ENCODE results near the gene ALDH3B2.
"Not testable (repeated sequence)": the region's sequence is repeated elsewhere in the genome, so short reads cannot be mapped to it uniquely, and the experiment has no call there.

The ALDH3B2 gene

DNA sequence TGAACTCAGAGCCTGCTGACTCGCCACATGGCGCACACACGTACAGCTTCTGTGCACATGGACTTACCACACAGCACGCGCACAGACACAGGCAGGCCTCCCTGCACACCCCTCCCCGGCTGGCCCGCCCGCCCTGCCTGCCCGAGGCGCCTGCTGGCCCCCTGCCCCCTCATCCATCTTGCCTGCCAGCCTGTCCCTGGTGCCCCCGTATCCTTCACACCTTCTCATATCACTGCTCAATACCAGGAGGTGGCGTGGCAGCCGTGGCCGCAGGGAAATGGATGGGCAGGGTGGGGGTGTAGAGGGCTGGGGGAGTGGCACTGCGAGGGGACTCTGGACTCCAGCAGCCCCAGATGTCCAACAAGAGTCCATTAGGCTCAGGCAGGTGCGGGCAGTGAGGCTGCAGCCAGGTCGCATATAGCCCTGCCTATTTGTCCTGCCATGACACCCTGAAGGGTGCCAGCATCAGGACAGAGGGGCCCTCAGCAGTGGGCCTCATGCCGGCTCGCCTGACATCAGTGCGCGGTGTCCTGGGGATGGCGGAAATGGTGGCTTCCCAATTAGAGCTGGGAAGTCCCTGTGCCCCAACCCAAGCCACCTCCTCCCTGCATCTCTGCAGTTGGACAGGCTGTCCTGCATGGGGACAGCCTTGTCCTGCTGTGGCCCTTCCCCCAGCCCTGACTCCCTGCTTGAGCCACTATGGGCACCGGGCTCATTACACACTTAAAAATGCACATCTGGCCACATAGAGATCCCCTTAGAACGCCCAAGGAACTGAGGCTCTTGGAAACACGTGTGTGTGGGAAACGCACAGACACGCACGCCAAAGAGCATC is 32.9 kb downstream of the ALDH3B2 start:
- DNase-seq, result no peak

DNA sequence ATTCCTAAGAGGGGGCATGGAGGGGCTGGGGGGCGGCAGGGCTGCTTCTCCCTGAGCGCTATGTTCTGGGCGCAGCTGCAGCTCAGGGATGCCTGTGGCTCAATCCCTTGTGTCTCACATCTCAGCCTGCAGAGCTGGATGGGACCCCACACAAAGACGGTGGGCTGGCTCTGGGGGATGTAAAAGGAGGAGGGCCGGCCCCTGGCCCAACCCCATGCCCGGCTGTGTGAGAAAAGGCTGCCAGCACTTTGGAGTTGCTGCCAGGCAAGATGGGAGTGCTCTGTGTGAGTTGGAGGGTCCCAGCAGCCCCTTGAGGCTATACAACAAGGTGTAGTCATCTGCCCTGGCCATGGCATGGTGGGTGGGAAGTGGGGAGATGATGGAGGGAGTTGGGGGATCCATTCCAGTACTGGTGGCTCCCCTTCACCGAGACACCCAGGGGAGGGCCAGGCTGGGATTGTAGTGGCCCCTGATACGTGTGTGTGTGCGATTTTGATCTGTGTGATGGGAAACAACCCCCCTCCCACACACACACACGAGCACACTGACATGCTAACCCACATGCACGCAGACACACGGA is 33.6 kb downstream of the ALDH3B2 start:
- DNase-seq, result no peak

DNA sequence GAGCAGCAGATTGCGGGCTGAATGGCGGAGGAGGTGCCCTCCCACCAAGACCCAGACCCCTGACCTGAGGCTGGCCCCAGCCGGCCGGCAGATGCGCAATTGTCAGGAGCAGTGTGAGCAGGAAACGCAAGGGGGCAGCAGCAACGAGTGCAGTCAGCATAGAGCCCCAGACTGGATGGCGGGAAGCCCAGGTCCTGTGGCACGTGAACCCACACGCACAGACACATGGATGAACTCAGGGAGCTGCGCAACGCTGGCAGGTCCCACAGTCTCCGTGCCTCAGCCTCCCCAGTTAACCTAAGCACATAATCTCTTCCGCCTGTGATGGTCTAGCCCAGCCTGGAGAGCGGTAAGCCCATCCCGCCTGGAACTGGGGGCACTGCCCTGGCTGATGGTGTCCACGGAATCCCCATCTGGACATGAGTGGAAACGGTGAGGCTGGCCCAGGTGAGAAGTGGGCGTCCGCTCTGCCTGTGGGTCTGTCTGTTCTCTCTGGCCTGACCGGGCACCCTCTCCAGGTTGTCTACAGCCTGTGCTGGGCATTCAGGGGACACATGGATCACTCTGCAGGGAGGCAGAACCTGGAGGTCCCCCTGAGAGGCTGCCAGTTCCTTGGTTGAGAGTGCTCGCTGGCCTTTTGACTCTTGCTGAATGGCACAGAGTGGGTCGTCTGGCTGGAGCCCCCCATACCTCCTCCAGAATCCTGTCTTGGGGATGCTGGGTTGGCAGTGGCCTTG is 34.2 kb downstream of the ALDH3B2 start:
- DNase-seq, result peak; percentile 35

DNA sequence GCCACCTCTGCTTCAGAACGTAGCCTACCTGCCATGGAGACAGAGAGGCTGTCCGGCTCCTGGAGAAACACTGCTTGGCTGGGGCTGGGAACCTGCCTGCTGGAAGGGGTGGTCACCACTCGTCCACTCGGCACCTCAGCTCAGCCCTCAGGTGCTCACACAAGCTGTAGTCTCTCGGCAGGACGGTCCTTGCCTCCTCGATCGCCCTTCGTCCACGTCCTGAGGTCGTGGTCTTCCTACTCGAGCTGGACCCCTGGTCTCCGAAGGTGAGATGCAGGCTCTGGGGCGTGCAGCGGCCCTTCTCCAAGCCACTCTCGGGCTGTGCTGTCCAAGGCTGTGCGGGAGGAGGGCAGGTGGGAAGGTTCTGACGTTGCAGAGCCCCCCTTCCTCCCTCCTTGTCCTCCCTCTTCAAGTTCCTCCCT is 35.0 kb downstream of the ALDH3B2 start, which contains the start of gene TBX10:
Gene TBX10, minus strand, starts transcription at position 326 of the 422 bp plus-strand sequence. Its CDS starts 291 bp downstream, at position 35.
- no peak for DNase-seq

DNA sequence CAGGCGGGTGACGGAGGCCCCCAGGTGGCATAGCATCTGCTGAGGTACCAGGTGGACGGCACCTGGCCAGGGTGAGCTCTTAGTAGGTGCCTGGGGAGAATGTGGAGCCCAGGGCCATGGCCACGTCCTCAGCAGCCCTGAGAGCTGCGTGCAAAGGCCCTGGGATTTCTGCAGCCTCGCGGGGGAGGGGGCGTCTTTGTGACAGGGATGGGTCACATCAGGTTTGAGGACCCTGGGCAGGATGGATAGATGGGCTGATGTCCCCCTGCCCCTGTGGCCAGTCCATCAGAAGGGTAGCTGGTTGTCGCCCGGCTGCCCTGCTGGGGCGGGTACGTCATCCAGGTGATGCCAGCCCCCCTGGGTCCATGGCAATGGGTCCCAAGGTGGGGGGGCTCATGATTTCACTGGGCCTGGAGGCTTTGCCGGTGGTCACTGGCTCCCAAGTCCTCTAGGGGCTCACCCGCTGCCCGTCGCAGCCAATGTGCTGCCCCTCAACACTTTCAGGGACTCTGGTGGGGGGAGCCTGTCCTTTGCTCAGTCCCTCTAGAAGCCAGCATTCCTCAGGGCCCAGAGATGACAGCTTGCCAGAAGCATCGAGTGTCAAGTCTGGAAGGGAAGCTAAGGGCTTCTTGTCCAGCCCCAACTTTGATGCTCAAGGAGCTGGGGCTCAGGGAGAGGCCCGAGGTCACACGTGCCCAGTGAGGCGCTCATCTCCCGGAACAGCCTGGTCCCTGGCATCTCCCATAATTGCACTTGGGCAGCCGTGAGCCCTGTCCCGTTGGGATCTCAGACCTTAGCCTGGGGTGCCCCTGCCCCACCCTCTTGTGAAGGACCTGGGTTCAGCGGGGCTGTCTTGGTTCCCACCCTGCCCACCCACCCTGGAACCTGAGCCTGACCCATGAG is 35.6 kb downstream of the ALDH3B2 start:
- DNase-seq, result no peak

DNA sequence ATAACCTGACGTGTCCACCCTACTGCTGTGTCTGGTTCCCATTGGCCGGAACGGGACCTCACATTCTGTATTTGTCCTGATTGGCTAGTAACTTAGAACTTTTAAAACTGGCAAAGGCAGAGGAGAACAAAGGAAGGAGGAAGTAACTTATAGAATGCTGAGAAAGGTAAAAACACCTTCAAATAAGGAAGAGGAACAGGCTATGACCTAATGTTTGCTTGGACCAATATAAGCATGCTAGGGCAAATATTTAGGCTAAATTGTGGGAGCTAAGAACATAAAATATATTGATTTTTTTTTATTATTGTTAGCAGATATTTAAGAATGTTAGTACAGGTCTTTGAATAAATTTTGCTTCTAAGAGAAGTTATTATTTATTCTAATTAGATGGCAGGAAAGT is 37.0 kb downstream of the ALDH3B2 start:
- DNase-seq, result not testable (repeated sequence)

DNA sequence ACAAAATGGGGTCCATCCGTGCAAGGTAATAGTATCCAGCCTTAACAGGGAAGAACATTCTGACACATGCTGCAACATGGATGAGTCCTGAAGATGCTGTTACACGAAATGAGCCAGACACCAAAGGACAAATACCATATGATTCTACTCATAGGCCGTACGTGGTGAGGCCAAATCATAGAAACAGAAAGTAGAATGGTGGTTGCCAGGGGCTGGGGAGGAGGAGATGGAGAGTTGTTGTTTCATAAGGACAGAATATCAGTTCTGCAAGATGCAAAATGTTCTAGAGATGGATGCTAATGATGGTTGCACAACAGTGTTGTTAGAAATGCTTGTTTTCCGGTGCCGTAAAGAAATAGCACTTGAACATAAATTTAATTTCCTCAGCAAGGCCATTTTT is 37.5 kb downstream of the ALDH3B2 start:
- DNase-seq, result no peak

DNA sequence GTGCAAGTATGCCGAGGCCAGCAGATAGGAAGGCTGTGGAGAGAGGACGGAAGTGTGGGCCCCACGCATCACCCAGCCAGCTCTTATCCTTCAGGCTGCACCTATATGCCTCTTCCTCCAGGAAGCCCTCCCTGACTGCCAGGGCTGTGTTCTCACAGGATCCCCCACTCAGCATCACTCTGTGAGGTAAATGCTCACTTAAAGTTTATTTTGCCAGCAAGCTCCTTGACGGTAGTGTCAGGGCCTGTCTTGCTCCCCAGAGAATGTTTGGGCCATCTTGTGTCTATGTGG is 39.2 kb downstream of the ALDH3B2 start:
- no peak for DNase-seq

DNA sequence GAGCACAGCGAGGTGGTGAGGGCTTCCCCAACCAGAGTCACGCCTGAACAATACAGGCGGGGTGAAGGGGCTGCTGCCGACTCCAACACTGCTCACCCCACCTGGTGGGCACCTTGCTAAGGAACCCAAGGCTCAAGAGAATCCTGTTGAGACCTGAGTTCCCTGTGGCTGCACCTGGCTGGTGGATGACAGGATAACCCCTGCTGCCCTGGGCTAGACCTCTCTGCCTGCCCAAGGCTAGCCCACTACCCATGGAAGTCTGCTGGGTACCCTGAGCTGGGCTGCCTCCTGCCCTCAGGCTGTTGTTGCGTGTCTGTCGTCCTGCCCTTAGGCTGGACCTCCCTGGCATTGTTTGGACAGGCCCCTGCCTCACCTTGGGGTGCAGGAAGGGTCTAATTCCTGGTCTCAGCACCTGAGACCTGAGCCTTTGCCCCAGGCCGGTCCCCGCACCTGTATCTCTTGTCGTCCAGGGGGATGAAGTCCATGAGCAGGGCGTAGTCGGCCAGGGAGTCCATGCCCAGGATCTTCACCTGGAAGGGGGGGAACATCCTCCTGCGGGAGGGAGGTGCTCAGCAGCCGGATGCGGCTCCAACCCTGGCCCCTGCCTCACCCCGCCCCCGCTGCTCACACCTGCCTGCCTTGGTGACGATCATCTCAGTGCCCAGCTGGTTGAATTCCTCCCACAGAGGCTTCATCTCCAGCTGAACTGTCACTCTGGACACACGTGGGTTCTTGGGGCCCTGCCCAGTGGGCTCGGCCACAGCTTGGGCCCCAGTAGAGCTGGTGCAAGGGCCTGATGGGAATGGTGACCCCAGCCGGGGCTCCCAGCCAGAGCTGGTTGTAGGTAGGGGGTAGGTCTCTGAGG is 39.8 kb downstream of the ALDH3B2 start:
- DNase-seq, result no peak

DNA sequence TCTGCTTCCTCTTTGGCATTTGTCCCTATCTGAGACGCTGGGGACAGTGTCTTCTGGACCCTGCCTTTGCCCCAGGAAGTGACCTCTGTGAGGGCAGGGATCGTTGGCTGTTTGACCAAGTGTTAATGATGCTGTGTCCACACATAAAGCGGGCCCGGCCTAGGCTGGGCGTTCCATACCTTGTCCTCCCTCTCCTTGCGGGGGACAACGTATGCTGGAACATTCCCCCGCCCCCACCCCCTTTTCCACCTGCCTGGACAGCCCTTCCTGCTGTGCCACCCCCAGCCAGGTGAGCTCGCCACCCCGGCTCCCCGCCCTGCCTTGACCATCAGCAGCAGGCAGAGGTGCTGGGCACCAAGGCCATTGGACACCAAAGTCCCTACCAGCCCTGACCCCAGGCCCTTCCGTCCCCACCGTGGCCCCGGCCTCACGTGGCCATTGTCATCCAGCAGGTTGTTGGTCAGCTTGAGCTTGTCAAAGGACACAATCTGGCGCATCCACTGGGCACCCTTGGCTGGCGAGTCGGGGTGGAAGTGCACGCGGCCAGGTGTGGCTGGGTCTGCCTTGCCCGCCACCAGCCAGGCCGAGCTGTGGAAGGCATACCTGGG is 40.6 kb downstream of the ALDH3B2 start:
- no peak for DNase-seq

DNA sequence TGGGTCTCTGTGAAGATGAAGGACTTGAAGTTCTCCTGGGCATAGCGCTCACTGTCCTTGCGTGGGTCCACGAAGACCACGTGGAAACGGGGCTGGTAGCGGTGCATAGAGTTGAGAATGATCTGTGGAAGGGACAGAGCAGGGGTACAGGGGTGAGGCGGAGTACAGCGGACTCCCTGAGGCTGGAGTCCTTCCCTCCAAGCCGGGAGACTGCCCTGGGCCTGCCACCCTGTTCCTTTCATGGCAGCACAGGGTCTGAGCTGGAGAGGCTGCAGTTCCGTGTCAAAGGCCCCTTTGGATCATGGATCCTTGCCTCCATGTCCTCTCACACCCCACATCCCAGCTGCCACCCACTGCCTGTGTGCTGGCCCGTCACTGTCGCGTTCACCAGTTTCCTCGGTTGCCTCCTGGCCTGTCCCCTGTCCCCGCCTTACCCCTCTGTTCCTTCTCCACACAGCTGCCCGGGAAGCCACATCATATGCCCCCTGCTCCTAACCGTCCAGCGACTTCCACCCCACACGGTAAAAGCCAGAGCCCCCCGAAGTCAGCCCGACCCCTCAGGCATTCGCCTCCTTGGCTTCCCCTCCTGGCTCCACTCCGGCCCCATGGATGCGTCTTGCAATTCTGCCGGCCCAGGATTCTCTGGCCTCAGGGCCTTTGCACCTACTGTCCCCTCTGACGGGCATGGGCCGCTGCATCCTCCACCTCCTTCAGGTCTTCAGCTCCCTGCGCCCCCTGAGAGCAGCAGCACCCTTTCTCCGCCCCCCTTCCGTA is 41.3 kb downstream of the ALDH3B2 start:
- DNase-seq, result no peak

DNA sequence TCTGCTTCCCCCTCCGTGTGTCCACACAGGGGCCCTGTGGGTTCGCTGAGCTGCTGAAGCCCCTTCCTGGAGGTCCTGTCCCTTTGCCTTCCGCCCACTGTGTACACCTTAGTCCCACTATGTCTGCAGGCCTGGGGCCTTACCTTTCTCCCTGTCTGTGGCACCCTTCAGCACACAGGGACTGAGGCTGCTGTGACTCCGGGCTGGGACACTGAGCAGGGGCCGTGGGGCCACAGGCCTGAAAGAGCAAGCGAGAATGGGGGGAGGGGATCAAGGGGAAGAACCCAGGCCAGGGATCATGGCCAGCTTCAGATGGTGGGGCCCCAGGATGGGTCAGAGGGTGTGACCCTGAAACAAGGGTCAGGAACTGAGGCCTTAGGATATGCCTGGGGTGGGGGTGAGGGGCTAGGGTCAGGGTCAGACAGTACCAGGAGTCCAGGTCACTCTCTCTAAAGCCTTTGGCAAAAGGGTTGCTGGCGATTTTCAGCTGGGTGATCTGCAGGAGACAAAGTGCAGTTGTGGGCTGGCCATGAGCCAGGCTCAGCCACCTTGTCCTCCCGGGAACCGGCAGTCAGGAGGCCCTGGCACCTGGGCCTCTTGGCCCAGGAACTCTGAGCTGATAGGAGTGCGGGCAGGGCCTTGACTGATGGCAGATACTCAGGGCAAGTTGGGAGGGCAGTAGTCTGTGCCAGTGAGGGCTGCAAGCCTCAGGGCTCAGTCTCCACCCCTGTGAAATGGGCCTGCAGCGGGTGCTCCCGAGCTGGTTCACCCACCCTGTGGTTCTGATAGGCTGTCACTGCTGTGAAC is 42.0 kb downstream of the ALDH3B2 start:
- no peak for DNase-seq

DNA sequence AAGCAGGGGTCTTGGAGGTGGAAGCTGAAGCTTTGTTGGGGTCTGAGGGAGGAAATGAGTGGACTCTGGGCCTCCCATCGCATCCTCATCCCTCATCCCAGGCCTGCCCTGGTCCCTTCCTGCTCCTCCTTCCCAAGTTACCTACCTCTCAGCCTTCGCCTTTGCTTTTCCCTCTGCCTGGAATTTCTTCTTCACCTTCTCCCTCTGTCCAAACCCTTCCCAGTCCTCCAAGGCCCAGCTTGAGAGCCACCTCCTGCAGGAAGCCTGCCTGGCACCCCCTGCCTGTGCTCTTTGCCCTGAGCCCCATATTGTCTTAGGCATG is 42.6 kb downstream of the ALDH3B2 start:
- no peak for DNase-seq

DNA sequence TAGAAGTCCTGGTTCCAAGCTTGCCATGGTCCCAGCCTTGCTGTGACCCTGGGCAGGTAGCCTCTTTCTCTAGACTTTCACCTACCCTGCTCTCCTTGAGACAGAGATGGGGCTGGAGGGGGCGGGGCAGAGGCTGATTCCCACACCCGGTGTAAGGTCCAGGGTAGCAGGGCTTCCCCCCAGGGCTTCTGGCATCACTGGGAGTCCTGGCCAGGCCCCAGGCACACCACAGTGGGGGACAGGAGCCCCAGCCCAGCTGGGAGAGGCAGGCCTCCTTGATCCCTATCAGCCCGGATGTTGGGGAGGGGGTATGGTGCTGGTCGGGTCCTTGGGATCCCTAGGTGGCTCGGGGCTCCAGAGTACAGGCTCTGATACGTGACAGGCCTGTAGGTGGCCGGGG is 43.0 kb downstream of the ALDH3B2 start:
- no peak for DNase-seq

DNA sequence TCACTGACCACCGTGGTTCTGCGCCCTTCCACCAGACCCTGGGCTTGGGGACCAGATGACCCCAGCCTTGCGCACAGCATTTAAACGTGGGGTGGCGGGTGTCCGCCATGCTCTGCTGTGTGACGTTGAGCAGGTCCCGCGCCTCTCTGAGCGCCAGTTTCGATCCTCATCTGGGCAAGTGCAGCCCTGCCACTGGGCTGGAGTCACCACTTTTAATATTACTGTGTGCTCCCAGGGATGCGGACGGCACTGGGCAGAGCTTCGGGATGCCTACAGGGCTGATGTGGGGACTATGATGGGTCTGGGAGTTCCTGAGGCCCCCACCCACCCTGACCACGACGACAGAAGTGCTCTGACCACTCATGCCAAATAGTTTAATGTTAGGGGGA is 43.5 kb downstream of the ALDH3B2 start:
- DNase-seq, result no peak

DNA sequence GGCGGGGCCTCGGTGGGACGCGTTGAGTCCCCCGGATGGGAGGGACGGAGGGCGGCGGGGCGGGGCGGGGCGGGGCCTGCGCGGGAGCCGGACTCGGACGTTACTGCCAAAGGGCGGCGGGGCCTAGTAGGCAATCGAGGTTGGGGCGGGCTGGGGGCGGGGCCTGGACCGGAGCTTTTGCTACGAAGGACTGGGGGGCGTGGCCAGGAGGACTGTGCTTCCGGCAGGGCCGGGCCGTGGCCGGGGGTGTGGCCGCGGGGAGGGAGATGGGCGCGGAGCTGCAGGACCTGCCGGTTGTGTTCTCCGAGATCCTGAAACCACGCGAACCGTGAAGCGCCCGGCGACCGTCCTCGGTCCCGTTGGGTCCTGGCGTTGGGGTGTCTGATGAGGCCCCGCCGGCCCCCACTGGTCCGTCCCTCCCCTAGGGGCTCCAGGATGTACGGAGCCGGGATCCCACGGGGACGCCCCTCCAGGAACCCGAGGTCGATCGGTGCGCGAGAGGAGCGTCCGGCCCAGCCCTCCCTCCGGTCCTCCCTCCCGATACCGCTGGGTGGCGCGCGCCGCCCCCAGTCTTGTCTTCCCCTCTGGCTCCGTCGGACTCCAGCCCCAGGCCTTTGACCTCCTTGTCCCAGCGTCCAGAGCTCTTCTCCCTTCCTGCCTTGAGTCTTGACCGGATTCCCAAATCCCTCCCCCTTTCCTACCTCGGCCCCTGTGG is 44.0 kb downstream of the ALDH3B2 start:
- DNase-seq, result peak; percentile 97

DNA sequence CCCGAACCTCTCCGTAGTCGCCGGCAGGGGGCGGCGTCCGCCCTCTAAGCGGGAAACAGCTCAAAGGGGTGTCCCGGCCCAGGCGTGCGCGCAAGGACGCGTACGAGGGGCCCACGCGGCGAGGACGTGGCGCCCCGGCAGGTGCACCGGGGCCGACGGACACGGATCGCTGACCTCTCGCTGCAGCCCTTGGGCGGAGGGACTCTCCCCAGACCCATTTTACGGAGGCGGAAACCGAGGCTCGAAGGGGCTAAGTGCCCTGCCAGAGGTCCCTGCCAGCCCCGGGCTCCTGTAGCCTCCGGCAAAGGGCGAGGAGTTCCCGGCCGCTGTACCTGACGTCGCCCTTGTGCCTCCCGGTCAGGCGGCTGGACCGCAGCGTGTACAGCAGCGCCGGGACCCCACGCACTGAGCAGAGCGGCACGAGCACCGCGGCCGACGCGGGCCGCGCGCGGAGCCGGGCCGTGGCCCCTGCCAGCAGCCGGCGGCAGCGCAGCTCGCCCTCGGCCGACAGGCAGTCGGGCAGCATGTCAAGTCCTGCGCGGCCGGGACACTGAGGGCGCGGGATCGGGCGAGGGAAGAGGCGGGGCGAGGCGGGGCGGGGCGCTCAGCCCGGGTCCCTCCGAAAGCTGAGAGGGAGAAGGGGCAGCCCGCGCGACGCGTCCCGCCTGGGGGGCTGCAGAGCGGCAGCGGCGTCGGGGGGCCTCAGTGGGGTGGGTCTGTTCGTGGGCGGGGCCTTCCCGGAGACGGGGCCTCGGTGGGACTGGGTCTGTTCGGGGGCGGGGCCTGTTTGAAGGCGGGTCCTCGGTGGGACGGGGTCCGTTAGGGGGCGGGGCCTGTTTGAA is 44.8 kb downstream of the ALDH3B2 start, which contains the start of gene NUDT8:
Gene NUDT8, minus strand, starts transcription at position 552 of the 842 bp plus-strand sequence. Its CDS starts 26 bp downstream, at position 526.
- peak; percentile 69 for DNase-seq

DNA sequence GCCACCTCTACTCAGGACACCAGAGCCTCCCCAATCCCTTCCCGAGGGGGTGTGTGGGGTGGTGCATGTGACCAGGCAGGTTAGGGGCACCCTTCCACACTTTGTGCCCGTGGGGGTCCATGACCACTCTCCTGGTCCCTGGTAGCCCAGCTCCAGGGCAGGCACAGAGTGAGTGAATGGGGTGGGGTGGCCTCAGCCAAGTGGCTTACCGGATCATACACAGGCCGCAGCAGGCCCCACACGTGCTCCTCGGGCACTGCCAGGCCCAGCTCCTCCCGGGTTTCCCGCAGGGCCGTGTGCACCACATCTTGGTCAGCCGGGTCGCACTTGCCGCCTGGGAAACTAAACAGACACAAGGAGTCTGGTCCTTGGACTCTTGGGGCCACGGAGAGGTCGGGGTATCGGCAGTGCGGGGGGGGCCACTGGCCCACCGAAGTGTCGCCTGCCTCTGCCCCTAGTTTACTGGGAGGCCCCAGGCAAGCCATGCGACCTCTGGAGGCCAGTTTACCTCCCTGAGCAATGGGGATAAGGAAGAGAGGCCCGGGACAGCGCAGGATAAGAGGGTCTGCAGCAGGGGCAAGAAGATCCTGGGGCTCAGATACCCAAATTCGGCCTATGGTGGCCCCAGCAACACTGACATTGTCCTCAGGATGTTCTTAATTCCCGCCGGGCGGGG is 45.6 kb downstream of the ALDH3B2 start:
- DNase-seq, result no peak

Measured in fibroblast of upper back skin (primary cell).